Stimulated activated CD4-positive, alpha-beta T cell treated with anti-CD3 and anti-CD28 coated beads, Interleukin-2, amount 100 ng/mL, for 24 hours (primary cell): ENCODE measurements around the gene PDP2.
A peak's percentile ranks its signal among the peaks of the same experiment; 100 is the strongest.
"Not testable (repeated sequence)": the region's sequence is repeated elsewhere in the genome, so short reads cannot be mapped to it uniquely, and the experiment has no call there.

Experiments used
- DNase-seq, 2 donors: peaks; one replicate each; pipeline ENCODE4 v3.0.0-alpha.2; 2020

Gene PDP2

GRCh38 chr16:66888647-66889615 is 8.6 kb downstream of the PDP2 start:
- no peak for DNase-seq

DNA sequence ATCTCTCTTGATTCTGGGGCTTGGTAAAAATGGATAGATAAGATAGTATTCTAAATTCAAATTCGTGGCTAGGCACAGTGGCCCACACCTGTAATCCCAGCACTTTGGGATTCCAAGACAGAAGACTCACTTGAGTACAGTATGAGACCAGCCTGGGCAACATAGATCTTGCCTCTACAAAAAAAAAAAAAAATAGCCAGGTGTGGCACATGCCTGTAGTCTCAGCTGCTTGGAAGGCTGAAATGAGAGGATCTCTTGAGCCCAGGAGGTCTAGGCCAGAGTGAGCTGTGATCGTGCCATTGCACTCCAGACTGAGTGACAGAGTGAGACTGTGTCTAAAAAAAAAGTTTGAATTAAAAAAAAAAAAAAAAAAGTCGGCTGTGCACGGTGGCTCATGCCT is 9.3 kb downstream of the PDP2 start:
- DNase-seq = no peak

DNA sequence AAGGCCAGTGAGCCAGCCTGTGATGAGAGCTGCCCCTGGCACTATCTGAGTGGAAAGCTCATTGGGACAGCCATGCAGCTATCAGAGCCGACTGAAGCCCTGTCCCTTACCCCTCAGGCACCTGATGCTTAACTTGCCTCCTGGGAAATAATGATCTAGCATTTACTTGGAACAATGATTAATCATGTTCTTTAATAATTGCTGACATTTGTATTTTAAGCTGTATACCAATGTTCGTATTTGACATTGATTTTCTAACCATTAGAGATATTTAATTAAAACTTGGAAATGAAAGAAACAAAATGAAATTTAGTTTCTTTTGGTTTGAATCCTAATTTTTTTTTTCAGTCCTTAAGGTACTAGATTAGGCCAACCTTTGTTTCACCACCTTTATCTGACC is 10.5 kb downstream of the PDP2 start:
- DNase-seq = no peak

GRCh38 chr16:66891360-66891759 is 11.0 kb downstream of the PDP2 start:
- DNase-seq = no peak

GRCh38 chr16:66891797-66892196 is 11.5 kb downstream of the PDP2 start:
- DNase-seq = no peak

GRCh38 chr16:66894055-66894454 is 13.7 kb downstream of the PDP2 start:
- DNase-seq = no peak

DNA sequence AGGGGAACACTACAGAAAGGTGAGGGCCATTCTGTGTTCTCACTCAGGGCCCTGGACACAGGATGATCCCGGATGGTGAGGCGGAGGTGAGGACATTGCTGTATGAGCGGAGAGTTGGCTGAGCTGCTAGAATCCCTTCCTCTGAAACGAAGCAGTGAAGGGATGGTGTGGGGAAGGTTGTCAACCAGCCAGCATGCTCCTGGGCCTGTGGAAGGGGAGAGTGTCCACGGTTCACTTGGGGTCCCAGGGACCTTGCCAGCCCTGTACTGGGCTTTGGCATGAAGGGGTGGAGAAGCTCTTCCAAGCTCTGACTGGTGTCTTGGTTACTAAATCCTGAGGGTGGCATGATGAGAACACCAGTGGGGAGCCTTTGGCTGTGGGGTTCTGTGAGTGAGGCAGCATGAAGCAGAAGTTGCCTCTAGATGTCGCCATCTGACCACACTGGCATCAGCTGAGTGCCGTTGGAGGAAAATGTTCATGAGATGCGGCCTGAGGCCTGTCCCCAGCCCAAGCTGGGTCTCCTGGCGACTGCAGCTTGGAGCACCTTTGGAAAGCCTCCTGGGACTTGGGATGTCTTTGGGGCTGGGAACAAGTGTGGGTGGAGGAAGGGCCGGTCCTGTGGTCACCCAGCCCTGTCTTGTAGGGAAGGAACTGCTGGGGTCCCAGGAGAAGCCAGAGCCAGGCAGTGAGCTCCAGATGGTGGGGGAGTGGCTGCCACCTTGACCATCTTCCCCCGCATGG is 14.8 kb downstream of the PDP2 start:
- DNase-seq = peak; percentile 58 to 61

DNA sequence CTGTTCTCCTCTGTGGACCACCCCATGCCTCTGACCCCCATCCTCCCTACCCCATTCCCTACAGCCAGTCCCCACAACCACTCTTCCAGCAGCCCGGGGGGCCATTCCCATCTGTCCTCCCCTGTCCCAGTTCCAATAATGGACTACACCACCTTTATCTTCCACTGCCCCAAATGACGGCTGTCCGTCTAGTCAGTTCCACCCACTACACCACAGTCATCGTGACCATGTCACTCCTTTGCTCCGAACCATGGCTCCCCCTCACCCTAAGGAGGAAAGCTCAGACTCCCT is 15.3 kb downstream of the PDP2 start:
- no peak for DNase-seq

- no peak for DNase-seq
Measured at GRCh38 chr16:66895999-66896398, 15.7 kb downstream of the PDP2 start.

GRCh38 chr16:66896682-66897081 is 16.4 kb downstream of the PDP2 start:
- DNase-seq = not testable (repeated sequence)

DNA sequence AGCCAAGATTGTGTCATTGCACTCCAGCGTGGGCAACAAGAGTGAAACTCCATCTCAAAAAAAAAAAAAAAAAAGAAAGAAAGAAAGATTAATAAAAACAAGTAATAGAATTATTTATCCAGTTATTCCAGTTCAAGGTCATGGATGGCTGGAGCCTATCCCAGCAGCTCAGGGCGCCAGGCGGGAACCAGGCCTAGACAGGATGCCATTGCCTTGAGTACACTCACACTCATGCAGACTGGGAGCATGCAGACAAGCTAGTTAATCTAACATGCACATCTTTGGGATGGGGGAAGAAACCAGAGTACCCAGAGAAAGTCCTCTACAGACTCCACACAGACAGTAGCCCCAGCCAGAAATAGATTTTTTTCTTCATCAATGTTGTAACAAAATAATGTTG is 17.9 kb downstream of the PDP2 start:
- no peak for DNase-seq

GRCh38 chr16:66898933-66899309 is 18.6 kb downstream of the PDP2 start:
- DNase-seq = no peak

DNA sequence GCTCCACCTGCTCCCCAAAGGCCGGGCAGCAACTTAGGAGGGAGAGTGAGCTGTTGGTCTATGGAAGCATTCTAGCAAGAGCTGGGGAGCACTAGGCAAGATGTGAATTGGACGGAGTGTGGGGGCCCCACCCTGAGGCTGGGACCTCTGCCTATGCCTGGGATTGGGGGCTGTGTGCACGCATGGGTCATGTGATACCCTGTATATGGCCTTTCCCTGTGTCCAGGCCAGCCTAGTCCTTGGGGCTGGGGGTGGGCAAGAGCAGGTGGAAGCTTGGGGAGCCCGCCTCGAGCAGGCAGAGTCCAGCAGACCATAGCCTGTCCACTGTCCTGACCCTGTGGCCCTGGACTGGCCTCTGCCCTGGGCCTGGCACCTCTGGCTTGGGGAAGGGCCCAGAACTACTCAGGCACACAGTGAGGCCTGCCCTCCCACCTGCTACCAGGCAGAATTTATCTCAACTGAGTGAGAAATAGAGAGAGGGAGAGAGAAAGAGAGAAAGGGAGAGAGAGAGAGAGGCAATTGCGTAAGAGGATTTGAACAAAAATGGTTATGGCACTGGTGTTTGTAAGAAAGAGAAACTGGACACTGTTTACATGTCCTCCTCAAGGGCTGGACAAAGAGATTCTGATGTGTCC is 19.1 kb downstream of the PDP2 start:
- no peak for DNase-seq

GRCh38 chr16:66899945-66900710 is 19.8 kb downstream of the PDP2 start:
- no peak for DNase-seq

DNA sequence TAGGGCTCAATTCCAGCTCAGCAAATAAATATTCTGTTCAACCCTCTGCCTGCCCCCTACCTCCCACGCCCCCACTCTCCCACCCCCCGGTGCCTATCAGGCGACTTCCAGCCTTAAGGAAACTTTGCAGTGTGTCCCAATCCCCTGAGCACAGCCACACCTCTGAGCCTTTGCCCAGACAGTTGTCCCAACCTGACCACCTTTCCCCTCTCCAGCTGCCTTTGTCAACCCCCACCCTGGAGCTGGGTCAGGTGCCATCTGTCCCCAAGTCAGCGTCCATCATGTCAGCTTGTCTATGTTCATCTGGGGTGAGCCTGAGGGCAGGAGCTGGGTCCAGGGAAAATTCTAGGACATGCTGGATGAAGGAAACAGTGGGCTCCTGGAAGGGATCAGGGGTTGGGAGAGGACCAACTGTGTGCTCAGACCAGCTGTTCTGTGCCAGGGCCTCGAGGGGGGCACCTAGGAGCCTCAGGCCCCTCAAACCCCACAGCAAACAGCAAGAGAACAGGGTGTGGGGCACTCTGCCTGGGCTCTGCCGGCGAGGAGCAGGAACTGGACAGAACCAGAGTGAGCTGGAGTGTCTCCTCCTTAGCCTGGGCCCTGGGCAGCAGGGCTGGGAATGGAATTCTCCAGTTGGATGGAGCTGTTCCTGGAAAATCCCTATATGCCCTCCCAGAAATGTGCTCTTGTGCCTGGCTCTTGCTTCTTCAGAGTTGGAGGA is 20.6 kb downstream of the PDP2 start:
- DNase-seq = no peak

GRCh38 chr16:66901626-66902025 is 21.3 kb downstream of the PDP2 start:
- no peak for DNase-seq

DNA sequence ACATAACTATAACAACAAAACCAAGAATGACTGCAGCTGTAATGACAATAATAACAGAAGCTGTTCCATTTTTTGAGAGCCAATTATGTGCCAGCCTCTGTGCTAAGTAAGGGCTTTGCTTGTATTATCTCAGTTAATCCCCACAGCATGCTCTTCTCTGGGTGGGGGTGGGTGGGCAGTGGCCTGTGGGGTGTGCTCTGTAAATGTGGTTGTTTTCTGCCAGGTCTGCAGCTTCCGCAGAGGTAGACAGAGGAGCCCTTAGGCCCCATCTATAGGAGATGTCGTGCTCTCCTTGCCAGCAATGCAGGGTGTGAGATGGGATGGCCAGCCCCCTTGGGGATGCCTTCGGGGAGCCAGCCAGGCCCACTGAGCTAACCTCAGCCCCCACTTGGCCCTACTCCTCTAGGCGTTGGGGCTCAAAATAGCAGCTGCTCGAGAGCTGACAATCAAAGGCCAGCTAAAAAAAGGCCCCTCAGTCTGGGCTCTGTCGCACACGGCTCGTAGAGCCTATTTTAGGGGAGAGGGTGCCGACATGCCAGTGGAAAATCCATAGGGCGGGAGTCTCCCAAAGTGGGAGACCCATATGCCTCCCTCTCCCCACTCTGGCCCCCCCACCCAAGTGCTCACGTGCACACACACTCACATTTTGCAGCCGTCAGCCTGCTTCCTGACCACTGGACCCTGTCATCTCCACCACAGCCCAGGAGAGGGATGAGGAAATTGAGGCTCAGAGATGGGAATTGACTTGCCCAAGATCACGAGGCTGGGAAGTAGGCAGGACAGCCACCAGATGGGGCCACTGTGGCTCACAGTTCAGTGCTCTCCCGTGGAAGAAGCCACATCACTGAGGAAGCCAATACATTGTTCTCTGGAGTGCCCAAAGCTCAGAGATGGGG is 22.6 kb downstream of the PDP2 start:
- DNase-seq = no peak

DNA sequence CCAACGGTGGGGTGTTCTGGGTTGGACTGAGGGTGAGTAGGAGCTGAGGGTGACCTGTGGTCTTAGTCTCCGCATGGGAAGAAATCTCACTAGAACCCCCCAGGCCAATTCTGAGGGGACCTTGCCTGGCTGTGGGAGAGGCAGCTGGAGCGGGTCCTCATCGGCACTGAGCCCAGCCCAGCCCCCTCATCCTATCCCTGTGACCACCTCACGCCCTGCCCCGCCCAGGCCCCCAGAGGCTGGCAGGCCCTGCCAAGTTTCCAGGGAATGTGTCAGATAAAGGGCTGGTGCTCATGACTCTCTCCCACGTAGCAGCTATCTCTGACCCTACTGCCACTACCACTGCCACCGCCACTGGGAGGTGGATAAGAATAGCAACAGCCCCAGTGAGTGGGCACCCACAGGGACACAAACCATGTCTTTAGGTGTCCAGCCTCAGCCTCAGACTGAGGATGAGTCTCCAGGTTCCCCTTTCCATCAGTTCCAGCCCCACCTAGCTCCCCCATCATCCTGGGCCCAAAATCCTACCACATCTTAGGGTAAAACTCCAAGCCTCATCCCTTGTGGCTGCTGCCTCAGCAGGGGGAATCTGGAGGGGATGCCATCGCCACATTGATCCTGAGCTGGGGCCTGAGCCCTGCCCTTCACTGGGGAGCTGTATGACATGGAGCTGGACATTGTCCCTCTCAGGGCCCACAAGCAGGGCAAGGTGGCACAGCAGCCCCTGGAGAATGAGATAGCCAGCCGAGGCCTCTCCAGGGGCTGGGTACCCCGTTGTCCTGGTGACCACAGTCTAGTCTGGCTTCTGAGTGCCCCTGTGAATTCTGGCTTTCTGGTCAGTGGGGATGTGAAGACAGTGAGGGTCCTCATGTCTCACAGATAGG is 23.5 kb downstream of the PDP2 start:
- no peak for DNase-seq

GRCh38 chr16:66904428-66904845 is 24.1 kb downstream of the PDP2 start:
- DNase-seq = no peak
